ENCODE results near the gene DIAPH2.

Gene DIAPH2

DNA sequence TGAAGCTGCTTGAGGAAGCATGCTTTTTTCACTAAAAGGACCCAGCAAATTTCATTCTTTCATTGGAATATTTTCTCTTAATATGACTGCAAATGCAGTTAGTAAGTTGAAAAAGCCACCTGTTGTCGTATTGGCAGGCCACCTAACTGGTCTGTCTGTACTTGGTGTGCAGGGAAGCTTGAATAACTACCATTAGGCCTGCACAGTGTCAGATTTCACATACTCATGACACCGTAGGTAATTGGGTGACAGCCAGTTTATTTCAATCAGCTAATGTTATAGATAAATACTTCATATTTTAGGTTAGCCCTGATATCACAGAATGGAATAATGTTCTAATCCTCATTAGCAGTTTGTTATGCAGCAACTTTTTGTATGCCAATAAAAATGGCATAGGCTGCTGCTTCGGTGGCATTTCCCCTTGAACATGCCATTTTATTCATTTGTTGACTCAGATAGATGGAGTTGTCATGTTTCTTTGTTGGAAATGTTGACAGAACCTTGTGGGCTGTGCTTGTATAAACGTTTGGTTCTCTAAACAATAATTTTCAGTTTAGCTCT lies 372.8 kb downstream of the DIAPH2 start:
- TF ChIP-seq ZNF8 (CRISPR knock-in tag; IDR thresholded peaks at IDR 0.05) (no peak), ARNTL (CRISPR knock-in tag; IDR thresholded peaks at IDR 0.05; ENCODE audit: borderline replicate concordance, low read depth) (no peak), TCF4 (CRISPR knock-in tag; IDR thresholded peaks at IDR 0.05; ENCODE audit: borderline replicate concordance) (no peak), ISL1 (CRISPR knock-in tag; IDR thresholded peaks at IDR 0.05) (no peak), ZFP30 (CRISPR knock-in tag; IDR thresholded peaks at IDR 0.05) (no peak), RARB (CRISPR knock-in tag; IDR thresholded peaks at IDR 0.05) (no peak)
- TF ChIP-seq, protein P1, sequence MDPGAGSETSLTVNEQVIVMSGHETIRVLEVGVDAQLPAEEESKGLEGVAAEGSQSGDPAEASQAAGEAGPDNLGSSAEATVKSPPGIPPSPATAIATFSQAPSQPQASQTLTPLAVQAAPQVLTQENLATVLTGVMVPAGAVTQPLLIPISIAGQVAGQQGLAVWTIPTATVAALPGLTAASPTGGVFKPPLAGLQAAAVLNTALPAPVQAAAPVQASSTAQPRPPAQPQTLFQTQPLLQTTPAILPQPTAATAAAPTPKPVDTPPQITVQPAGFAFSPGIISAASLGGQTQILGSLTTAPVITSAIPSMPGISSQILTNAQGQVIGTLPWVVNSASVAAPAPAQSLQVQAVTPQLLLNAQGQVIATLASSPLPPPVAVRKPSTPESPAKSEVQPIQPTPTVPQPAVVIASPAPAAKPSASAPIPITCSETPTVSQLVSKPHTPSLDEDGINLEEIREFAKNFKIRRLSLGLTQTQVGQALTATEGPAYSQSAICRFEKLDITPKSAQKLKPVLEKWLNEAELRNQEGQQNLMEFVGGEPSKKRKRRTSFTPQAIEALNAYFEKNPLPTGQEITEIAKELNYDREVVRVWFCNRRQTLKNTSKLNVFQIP (CRISPR knock-in tag; IDR thresholded peaks at IDR 0.05; ENCODE audit: borderline replicate concordance, low read depth): no peak
- TF ChIP-seq, protein P2, sequence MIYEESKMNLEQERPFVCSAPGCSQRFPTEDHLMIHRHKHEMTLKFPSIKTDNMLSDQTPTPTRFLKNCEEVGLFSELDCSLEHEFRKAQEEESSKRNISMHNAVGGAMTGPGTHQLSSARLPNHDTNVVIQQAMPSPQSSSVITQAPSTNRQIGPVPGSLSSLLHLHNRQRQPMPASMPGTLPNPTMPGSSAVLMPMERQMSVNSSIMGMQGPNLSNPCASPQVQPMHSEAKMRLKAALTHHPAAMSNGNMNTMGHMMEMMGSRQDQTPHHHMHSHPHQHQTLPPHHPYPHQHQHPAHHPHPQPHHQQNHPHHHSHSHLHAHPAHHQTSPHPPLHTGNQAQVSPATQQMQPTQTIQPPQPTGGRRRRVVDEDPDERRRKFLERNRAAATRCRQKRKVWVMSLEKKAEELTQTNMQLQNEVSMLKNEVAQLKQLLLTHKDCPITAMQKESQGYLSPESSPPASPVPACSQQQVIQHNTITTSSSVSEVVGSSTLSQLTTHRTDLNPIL (CRISPR knock-in tag; IDR thresholded peaks at IDR 0.05; ENCODE audit: low read depth): no peak
- TF ChIP-seq, protein P3, sequence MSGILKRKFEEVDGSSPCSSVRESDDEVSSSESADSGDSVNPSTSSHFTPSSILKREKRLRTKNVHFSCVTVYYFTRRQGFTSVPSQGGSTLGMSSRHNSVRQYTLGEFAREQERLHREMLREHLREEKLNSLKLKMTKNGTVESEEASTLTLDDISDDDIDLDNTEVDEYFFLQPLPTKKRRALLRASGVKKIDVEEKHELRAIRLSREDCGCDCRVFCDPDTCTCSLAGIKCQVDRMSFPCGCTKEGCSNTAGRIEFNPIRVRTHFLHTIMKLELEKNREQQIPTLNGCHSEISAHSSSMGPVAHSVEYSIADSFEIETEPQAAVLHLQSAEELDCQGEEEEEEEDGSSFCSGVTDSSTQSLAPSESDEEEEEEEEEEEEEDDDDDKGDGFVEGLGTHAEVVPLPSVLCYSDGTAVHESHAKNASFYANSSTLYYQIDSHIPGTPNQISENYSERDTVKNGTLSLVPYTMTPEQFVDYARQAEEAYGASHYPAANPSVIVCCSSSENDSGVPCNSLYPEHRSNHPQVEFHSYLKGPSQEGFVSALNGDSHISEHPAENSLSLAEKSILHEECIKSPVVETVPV (CRISPR knock-in tag; IDR thresholded peaks at IDR 0.05): no peak
- no peak for ATAC-seq

DNA sequence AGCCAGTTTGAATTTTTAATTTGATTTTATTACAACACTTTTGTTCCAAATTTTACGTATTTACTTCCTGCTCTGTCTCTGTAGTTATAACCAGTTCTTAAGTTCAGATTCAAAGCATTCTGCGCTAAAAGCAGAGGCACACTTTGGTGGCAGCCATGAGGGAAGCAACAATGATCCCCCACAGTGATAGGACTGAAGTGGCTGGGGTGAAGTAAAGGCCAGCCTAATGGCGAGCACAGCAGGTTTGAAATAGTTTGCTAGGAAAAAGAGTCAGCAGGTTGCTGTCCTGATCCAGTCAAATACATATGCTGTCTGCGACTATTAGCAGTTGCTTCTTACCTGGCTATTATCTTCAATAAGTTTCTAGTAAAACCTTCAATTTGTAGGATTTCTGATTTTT lies 375.4 kb downstream of the DIAPH2 start:
- TF ChIP-seq CSDC2 (CRISPR knock-in tag; IDR thresholded peaks at IDR 0.05) (no peak), ZFP30 (CRISPR knock-in tag; IDR thresholded peaks at IDR 0.05) (no peak)
- ATAC-seq: no peak

DNA sequence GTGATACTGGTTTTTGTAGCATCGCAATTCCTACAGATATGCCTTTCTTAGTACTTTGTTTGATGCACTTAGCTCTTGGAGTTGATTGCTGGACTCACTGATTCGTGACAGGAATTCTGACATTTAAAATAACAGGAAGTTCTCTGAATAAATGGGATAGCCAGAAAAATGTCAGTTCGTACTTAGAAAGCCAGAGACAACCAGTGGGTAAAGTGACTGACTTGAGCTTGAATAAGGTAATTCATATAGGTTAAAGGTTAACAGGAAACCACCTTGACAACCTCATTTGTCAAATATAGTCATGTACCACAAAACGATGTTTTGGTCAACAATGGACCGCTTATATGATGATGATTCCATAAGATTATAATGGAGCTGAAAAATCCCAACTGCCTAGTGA lies 380.4 kb downstream of the DIAPH2 start:
- ATAC-seq: no peak
- TF ChIP-seq ZNF8 (CRISPR knock-in tag; IDR thresholded peaks at IDR 0.05) (no peak), ARNTL (CRISPR knock-in tag; IDR thresholded peaks at IDR 0.05; ENCODE audit: borderline replicate concordance, low read depth) (no peak), SNAI2 (CRISPR knock-in tag; IDR thresholded peaks at IDR 0.05) (no peak), OSR1 (CRISPR knock-in tag; IDR thresholded peaks at IDR 0.05) (no peak), PPARA (CRISPR knock-in tag; IDR thresholded peaks at IDR 0.05; ENCODE audit: borderline replicate concordance) (no peak), ZNF70 (CRISPR knock-in tag; IDR thresholded peaks at IDR 0.05) (no peak), RARB (CRISPR knock-in tag; IDR thresholded peaks at IDR 0.05) (no peak), ZFP3 (CRISPR knock-in tag; IDR thresholded peaks at IDR 0.05) (no peak), ISL1 (CRISPR knock-in tag; IDR thresholded peaks at IDR 0.05) (no peak), ZFP30 (CRISPR knock-in tag; IDR thresholded peaks at IDR 0.05) (no peak), TOX (CRISPR knock-in tag; IDR thresholded peaks at IDR 0.05; ENCODE audit: borderline replicate concordance) (no peak), ZNF565 (CRISPR knock-in tag; conservative IDR thresholded peaks at IDR 0.05; ENCODE audit: low read depth) (no peak), CSDC2 (CRISPR knock-in tag; IDR thresholded peaks at IDR 0.05) (no peak)
- TF ChIP-seq, protein P4, sequence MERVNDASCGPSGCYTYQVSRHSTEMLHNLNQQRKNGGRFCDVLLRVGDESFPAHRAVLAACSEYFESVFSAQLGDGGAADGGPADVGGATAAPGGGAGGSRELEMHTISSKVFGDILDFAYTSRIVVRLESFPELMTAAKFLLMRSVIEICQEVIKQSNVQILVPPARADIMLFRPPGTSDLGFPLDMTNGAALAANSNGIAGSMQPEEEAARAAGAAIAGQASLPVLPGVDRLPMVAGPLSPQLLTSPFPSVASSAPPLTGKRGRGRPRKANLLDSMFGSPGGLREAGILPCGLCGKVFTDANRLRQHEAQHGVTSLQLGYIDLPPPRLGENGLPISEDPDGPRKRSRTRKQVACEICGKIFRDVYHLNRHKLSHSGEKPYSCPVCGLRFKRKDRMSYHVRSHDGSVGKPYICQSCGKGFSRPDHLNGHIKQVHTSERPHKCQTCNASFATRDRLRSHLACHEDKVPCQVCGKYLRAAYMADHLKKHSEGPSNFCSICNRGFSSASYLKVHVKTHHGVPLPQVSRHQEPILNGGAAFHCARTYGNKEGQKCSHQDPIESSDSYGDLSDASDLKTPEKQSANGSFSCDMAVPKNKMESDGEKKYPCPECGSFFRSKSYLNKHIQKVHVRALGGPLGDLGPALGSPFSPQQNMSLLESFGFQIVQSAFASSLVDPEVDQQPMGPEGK (CRISPR knock-in tag; IDR thresholded peaks at IDR 0.05; ENCODE audit: borderline replicate concordance): no peak
- TF ChIP-seq, protein P3 (CRISPR knock-in tag; IDR thresholded peaks at IDR 0.05): no peak
- TF ChIP-seq, protein P5, sequence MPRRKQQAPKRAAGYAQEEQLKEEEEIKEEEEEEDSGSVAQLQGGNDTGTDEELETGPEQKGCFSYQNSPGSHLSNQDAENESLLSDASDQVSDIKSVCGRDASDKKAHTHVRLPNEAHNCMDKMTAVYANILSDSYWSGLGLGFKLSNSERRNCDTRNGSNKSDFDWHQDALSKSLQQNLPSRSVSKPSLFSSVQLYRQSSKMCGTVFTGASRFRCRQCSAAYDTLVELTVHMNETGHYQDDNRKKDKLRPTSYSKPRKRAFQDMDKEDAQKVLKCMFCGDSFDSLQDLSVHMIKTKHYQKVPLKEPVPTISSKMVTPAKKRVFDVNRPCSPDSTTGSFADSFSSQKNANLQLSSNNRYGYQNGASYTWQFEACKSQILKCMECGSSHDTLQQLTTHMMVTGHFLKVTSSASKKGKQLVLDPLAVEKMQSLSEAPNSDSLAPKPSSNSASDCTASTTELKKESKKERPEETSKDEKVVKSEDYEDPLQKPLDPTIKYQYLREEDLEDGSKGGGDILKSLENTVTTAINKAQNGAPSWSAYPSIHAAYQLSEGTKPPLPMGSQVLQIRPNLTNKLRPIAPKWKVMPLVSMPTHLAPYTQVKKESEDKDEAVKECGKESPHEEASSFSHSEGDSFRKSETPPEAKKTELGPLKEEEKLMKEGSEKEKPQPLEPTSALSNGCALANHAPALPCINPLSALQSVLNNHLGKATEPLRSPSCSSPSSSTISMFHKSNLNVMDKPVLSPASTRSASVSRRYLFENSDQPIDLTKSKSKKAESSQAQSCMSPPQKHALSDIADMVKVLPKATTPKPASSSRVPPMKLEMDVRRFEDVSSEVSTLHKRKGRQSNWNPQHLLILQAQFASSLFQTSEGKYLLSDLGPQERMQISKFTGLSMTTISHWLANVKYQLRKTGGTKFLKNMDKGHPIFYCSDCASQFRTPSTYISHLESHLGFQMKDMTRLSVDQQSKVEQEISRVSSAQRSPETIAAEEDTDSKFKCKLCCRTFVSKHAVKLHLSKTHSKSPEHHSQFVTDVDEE (CRISPR knock-in tag; IDR thresholded peaks at IDR 0.05): no peak
